HepG2 (cell line): Measurements from ENCODE around the gene PATZ1. TPM values are rescaled to one million over a fixed set of nuclear protein-coding genes. Genes with fewer than 3 reads are reported as not detected.

ENCODE experiments used
- ATAC-seq: fragments of 200-7000 bp; cut with Tn5 transposase; 3 replicates; pipeline ENCODE4 v1.9.1; 2020; ENCODE audit warnings: mild to moderate bottlenecking, moderate library complexity
- BruUV-seq: library from RNA; stranded (reverse); fragments of 400-500 nt; replicated peaks from 2 replicates; lab custom pipeline; 2021; lab: Mats Ljungman, UMichigan
- CTCF ChIA-PET: fragments of 300-600 bp; formaldehyde crosslinking; extraction: SDS; loops from one replicate; lab custom pipeline; 2021; ENCODE audit warnings: low total read pairs, inconsistent platforms, low intra/inter-chr PET ratio; lab: Yijun Ruan, JAX
- POLR2A ChIA-PET: fragments of 350-600 bp; sonication (Branson Sonifier 250); formaldehyde crosslinking; loops from one replicate; lab custom pipeline; 2020; ENCODE audit warnings: antibody characterized with exemption, inconsistent platforms; lab: Yijun Ruan, JAX
- DNase-seq: peaks from one replicate; pipeline ENCODE4 v3.0.0-alpha.2; 2015; ENCODE audit warnings: low spot score
- FAIRE-seq: peaks from 3 replicates; lab custom pipeline; 2011; peaks lifted over from hg19 to GRCh38; lab: Jason Lieb, UNC
- H2AFZ ChIP-seq: one replicate; pipeline ENCODE4 v1.6.1; 2011; ENCODE audit warnings: low read length, inconsistent platforms
- H3K27ac ChIP-seq: fragments of 300-600 bp; 3 replicates; pipeline ENCODE4 v1.8.0; 2011; ENCODE audit warnings: mixed run types, mild to moderate bottlenecking, mixed read lengths, low read length, inconsistent platforms; ENCODE audit not compliant: insufficient read depth; ENCODE audit errors: extremely low read length
- H3K27me3 ChIP-seq, 2 experiments: fragments of 200-600 bp in 1 of 2; 2 replicates in 1 of 2; 3 replicates in 1 of 2; pipeline versions ENCODE4 v1.6.0 to v1.8.0; 2011; ENCODE audit warnings: low read length in 2 of 2, mild to moderate bottlenecking in 2 of 2, moderate library complexity in 2 of 2, inconsistent platforms in 1 of 2; ENCODE audit not compliant: insufficient read depth in 2 of 2, control insufficient read depth in 1 of 2
- H3K36me3 ChIP-seq, 2 experiments: fragments of 200-600 bp in 1 of 2; replicated peaks in 1 of 2; 2 replicates in 1 of 2; 3 replicates in 1 of 2; pipeline versions ENCODE4 v1.5.1 to v1.8.0; 2011; ENCODE audit warnings: low read length in 2 of 2, inconsistent platforms in 1 of 2; ENCODE audit not compliant: insufficient read depth in 2 of 2, control insufficient read depth in 1 of 2
- H3K4me1 ChIP-seq: 2 replicates; pipeline ENCODE4 v1.5.1; 2012; ENCODE audit warnings: low read length, inconsistent platforms; ENCODE audit not compliant: insufficient read depth
- H3K4me2 ChIP-seq: 2 replicates; pipeline ENCODE4 v1.6.0; 2011; ENCODE audit warnings: low read depth, low read length, inconsistent platforms
- H3K4me3 ChIP-seq, 3 experiments: fragments of 200-600 bp in 1 of 3; sonication (generic), shearing (Covaris generic) in 1 of 3; replicated peaks in 1 of 3; 2 replicates each; pipeline ENCODE4 v1.5.1; 2011 to 2016; ENCODE audit warnings: low read length in 3 of 3, inconsistent platforms in 2 of 3, low read depth in 2 of 3, mild to moderate bottlenecking in 2 of 3, control low read depth in 1 of 3, mixed read lengths in 1 of 3; ENCODE audit not compliant: insufficient read depth in 1 of 3
- H3K79me2 ChIP-seq: one replicate; pipeline ENCODE4 v1.6.1; 2011; ENCODE audit warnings: low read length, inconsistent platforms; ENCODE audit not compliant: insufficient read depth
- H3K9ac ChIP-seq: 2 replicates; pipeline ENCODE4 v1.6.0; 2011; ENCODE audit warnings: mild to moderate bottlenecking, low read depth, low read length, inconsistent platforms; ENCODE audit not compliant: insufficient read depth
- H3K9me3 ChIP-seq: 2 replicates; pipeline ENCODE4 v1.5.1; 2012; ENCODE audit warnings: mild to moderate bottlenecking, low read length
- H4K20me1 ChIP-seq: 2 replicates; pipeline ENCODE4 v1.6.0; 2011; ENCODE audit warnings: inconsistent platforms, mild to moderate bottlenecking, low read length, moderate library complexity; ENCODE audit not compliant: insufficient read depth
- ARID5B ChIP-seq: IDR thresholded peaks from 2 replicates; pipeline ENCODE4 v1.4.0; 2020; ENCODE audit warnings: mild to moderate bottlenecking, missing genetic modification reagents
- ATF4 ChIP-seq, 2 experiments: fragments of 450-650 bp in 1 of 2; sonication (generic) in 1 of 2; formaldehyde crosslinking; IDR thresholded peaks; 2 replicates each; pipeline versions ENCODE4 v1.5.0 to v1.8.0; 2020 to 2022; ENCODE audit warnings: mild to moderate bottlenecking in 1 of 2, missing genetic modification reagents in 1 of 2
- FOXK2 ChIP-seq: fragments of 450-650 bp; IDR thresholded peaks from 2 replicates; pipeline ENCODE4 v1.6.1; 2016
- FUBP1 ChIP-seq: sonication (generic); formaldehyde crosslinking; IDR thresholded peaks from 2 replicates; pipeline ENCODE4 v1.5.1; 2020; ENCODE audit warnings: missing genetic modification reagents, mild to moderate bottlenecking, borderline replicate concordance
- KLF15 ChIP-seq: sonication (generic); formaldehyde crosslinking; IDR thresholded peaks from 2 replicates; pipeline ENCODE4 v1.8.1; 2023; ENCODE audit warnings: borderline replicate concordance, mild to moderate bottlenecking, inconsistent platforms, missing genetic modification reagents, mixed read lengths
- MAFF ChIP-seq: IDR thresholded peaks from 2 replicates; pipeline ENCODE4 v1.6.1; 2011; ENCODE audit warnings: low read depth, low read length, improper control_type of control experiment
- RBM22 ChIP-seq: fragments of 200-400 bp; formaldehyde crosslinking; optimal IDR thresholded peaks from 2 replicates; pipeline ENCODE3; 2017; ENCODE audit warnings: mild to moderate bottlenecking, low read length, moderate library complexity
- SIX1 ChIP-seq: sonication (generic); formaldehyde crosslinking; IDR thresholded peaks from 2 replicates; pipeline ENCODE4 v1.4.0; 2020; ENCODE audit warnings: missing genetic modification reagents, borderline replicate concordance
- SMARCE1 ChIP-seq: fragments of 450-650 bp; IDR thresholded peaks from 2 replicates; pipeline ENCODE4 v1.6.1; 2017; ENCODE audit warnings: borderline replicate concordance
- ZFP1 ChIP-seq: IDR thresholded peaks from 2 replicates; pipeline ENCODE4 v1.6.1; 2016
- ZFP36L1 ChIP-seq: sonication (generic); formaldehyde crosslinking; IDR thresholded peaks from 2 replicates; pipeline ENCODE4 v1.8.0; 2022; ENCODE audit warnings: mild to moderate bottlenecking, missing genetic modification reagents, moderate library complexity
- ZMYM2 ChIP-seq: sonication (generic); formaldehyde crosslinking; IDR thresholded peaks from 2 replicates; pipeline ENCODE4 v1.8.0; 2022; ENCODE audit warnings: mild to moderate bottlenecking, missing genetic modification reagents
- ZNF224 ChIP-seq: sonication (generic); formaldehyde crosslinking; IDR thresholded peaks from 2 replicates; pipeline ENCODE4 v1.5.0; 2020; ENCODE audit warnings: mild to moderate bottlenecking, missing genetic modification reagents
- ZNF253 ChIP-seq: sonication (generic); formaldehyde crosslinking; IDR thresholded peaks from 2 replicates; pipeline ENCODE4 v1.8.0; 2022; ENCODE audit warnings: mild to moderate bottlenecking, missing genetic modification reagents, borderline replicate concordance
- ZNF280D ChIP-seq: sonication (generic); formaldehyde crosslinking; IDR thresholded peaks from 2 replicates; pipeline ENCODE4 v1.5.1; 2020; ENCODE audit warnings: mild to moderate bottlenecking, missing genetic modification reagents
- ZNF772 ChIP-seq: sonication (generic); formaldehyde crosslinking; IDR thresholded peaks from 2 replicates; pipeline ENCODE4 v1.5.0; 2020; ENCODE audit warnings: mild to moderate bottlenecking, missing genetic modification reagents
- in situ Hi-C: cut with HindIII; loops from 2 replicates; pipeline ENCODE4 v1.10.0; 2017; ENCODE audit warnings: low pct_unique_long_range_greater_than_20kb; ENCODE audit not compliant: extremely low pct_ligation_motif_present
- intact Hi-C: fragments of 100-400 bp; cut with micrococcal nuclease; formaldehyde crosslinking; loops from one replicate; pipeline ENCODE4 v1.10.0; 2022; ENCODE audit not compliant: unreplicated experiment
- polyA plus RNA-seq, 8 experiments: library from polyadenylated mRNA; depleted of rRNA in 3 of 8; stranded (reverse) in 7 of 8; unstranded in 1 of 8; fragments of >200 nt; fragmentation: Illumina TruSeq in 4 of 8; extraction: Trizol in 4 of 8; gene quantifications; 2 replicates each; pipeline versions ENCODE4 v1.2.1 to v1.2.3, GENCODE V29; 2011 to 2016; ENCODE audit warnings: low read depth in 4 of 8, missing spikeins in 1 of 8, mixed read lengths in 1 of 8; ENCODE audit not compliant: insufficient read depth in 1 of 8
- total RNA-seq, 5 experiments: library from RNA; depleted of rRNA; stranded (reverse); fragments of >200 nt; fragmentation: Illumina TruSeq; extraction: Trizol; gene quantifications; 2 replicates each; pipeline ENCODE4 v1.2.3, GENCODE V29; 2016; ENCODE audit warnings: low read depth in 1 of 5

PATZ1 gene
- total and polyA plus RNA-seq, 2 of the 13 experiments (the other 11 are each of a cell fraction or from before 2014, with no cell fraction given): 24.9 to 30.5 TPM

GRCh38 chr22:31349960-31350359 is 3.8 kb upstream of the PATZ1 start:
- Histone ChIP-seq H3K27ac (no peak overlapping the region), H2AFZ (no peak overlapping the region), H3K4me2 (peak overlapping the region; percentile 2; the same call in 1 of the 2 replicates), H3K4me1 (peaks cover 47% of the 10 kb centered on the region), H4K20me1 (peaks cover 1% of the 10 kb centered on the region; the same call in 1 of the 2 replicates), H3K79me2 (peaks cover 10% of the 10 kb centered on the region), H3K9me3 (no peaks in the 10 kb centered on the region), H3K27me3 (no peaks in the 10 kb centered on the region; a peak in 1 of 5 replicates), H3K36me3 (no peaks in the 10 kb centered on the region), H3K9ac (no peak overlapping the region), H3K4me3 (no peak overlapping the region)
- in situ Hi-C loops (loop anchor here (5.0 kb wide), 1 partner anchor 47 kb away; the partner anchor contains the start of gene DRG1), intact Hi-C loops (no loop called here)
- ChIA-PET POLR2A (interaction anchor here (1.0 to 1.3 kb wide), 3 partner anchors 10 to 49 kb away, joined by 5 to 8 read pairs (median 5); partner anchors contain the start of gene DRG1), CTCF (no interaction called here)
- ATAC-seq (no peak), DNase-seq (no peak), FAIRE-seq (no peak)
- BruUV-seq: no TSS peak
- no peak for TF ChIP-seq ZNF253 (CRISPR knock-in tag)
- TF ChIP-seq ZFP1 (CRISPR knock-in tag): no peak
- TF ChIP-seq FUBP1 (CRISPR knock-in tag): no peak
- TF ChIP-seq ZFP36L1: no peak
- no peak for TF ChIP-seq FOXK2
- TF ChIP-seq MAFF: no peak
- TF ChIP-seq SIX1 (CRISPR knock-in tag): no peak
- TF ChIP-seq ATF4 (CRISPR knock-in tag; IDR thresholded peaks at IDR 0.05): no peak
- TF ChIP-seq ZNF772 (CRISPR knock-in tag): no peak
- TF ChIP-seq RBM22: no peak
- TF ChIP-seq ZNF224 (CRISPR knock-in tag): no peak
- TF ChIP-seq ZNF280D: no peak
- no peak for TF ChIP-seq ARID5B
- TF ChIP-seq ZMYM2 (CRISPR knock-in tag): no peak
- TF ChIP-seq SMARCE1: no peak
- no peak for TF ChIP-seq KLF15 (CRISPR knock-in tag)
